Choroid plexus epithelial cell (primary cell): ENCODE data around the gene PLXNC1.

Experiments used
- DNase-seq: peaks from one replicate; pipeline ENCODE4 v3.0.0-alpha.2; 2010; ENCODE audit warnings: low read depth
- H3K4me3 ChIP-seq: 2 replicates; pipeline ENCODE4 v1.5.1; 2011; ENCODE audit warnings: low read depth, mild to moderate bottlenecking, control low read depth, low read length, moderate library complexity
- TF ChIP-seq, protein P1 (sequence below): conservative IDR thresholded peaks from 2 replicates; pipeline ENCODE4 v1.5.1; 2011; ENCODE audit warnings: low read depth, mild to moderate bottlenecking, control low read depth, inconsistent platforms, low read length, moderate library complexity

The PLXNC1 gene

DNA sequence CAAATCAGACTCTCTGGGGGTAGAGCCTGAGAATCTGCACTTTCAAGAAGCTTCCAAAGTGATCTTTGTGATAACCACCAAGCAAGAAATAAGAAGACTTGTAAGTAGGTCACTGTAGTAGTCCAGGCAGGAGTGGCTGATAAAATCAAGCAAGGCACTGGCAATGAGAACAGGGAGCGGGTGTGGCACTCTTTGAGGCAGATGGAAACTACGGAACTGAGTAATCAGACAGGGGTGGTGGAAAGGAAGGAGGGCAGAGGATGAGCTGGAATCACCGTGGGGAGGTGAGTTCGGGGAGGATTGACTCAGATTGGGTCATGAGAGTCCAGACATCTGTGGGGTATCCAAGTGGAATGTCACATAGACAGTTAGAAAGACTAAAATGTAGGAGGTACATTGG is 44.4 kb upstream of the PLXNC1 start:
- no peak overlapping the region for H3K4me3 ChIP-seq
- no peak for DNase-seq
- TF ChIP-seq, protein P1, sequence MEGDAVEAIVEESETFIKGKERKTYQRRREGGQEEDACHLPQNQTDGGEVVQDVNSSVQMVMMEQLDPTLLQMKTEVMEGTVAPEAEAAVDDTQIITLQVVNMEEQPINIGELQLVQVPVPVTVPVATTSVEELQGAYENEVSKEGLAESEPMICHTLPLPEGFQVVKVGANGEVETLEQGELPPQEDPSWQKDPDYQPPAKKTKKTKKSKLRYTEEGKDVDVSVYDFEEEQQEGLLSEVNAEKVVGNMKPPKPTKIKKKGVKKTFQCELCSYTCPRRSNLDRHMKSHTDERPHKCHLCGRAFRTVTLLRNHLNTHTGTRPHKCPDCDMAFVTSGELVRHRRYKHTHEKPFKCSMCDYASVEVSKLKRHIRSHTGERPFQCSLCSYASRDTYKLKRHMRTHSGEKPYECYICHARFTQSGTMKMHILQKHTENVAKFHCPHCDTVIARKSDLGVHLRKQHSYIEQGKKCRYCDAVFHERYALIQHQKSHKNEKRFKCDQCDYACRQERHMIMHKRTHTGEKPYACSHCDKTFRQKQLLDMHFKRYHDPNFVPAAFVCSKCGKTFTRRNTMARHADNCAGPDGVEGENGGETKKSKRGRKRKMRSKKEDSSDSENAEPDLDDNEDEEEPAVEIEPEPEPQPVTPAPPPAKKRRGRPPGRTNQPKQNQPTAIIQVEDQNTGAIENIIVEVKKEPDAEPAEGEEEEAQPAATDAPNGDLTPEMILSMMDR, result no peak

DNA sequence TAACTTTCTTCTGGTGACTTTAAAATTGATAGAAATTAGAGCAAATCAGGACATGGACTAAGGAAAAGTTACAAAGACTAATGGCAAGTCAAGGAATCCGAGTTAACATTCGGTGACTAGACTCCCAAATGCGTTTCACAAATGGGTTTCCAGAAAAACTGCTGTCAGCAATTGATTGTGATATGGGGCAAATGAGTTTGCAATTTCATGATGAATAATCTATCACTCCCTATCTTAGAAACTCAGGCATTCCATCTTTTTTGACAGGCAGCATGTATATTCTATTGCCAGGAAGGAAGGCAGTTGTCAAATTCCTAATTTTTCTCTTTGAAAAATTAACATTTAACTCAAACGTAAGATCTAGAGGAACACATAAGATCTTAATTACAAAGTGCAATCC is 40.5 kb upstream of the PLXNC1 start:
- DNase-seq, result no peak
- TF ChIP-seq, protein P1, result no peak
- H3K4me3 ChIP-seq, result no peak overlapping the region

DNA sequence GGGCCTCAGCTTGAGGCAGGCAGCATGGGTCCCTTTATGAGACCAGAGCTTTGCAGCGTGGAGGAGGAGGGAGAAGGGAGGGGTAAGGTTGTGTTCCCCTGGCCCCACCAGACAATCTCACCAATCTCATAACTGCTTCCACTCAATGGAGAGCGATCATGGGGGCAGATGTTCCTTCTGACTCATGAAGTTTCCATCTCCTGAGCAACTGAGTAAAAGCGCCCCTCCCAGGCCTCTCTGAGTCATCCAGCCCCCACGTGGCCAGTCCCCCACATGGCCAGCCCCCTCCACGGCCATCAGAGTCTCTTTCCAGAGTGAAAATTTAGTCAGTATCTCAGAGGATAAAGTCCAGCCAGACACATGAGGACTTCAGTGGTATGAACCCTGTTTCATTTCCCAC is 39.2 kb upstream of the PLXNC1 start:
- TF ChIP-seq, protein P1, result no peak
- DNase-seq, result peak; percentile 77
- H3K4me3 ChIP-seq, result no peak overlapping the region

DNA sequence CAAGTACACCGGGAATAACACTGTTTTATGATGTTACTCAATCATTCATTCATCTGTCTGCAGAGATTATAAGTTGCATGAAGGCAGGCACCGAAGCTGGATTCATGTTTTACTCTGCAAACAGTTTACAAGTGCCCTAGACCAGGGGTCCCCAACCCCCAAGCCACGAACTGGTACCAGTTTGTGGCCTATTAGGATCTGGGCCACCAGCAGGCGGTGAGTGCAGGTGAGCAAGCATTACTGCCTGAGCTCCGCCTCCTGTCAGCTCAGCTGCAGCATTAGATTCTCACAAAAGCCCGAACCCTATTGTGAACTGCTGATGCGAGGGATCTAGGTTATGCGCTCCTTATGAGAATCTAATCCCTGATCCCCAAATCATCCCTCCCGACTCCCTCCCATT is 38.1 kb upstream of the PLXNC1 start:
- no peak overlapping the region for H3K4me3 ChIP-seq
- TF ChIP-seq, protein P1, result no peak
- no peak for DNase-seq

DNA sequence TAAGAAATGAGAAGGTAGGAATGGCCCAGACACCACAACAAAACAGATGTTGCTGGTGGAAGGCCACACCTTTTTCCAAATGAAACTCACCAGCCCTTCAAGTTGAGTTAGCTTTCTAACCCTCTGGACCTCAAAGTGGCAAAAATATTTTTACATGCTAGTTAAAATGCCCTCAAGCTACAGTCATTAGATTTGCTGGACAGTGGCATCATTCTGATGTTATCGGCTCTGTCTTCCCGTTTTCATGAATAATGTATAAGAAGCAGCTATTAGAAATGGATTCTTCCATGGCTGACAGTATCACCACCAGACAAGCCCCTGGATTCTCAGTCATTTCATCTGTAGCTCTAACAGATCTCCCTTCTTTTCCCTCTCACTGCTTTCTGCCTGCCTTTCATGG is 37.1 kb upstream of the PLXNC1 start:
- H3K4me3 ChIP-seq, result no peak overlapping the region
- TF ChIP-seq, protein P1, result no peak
- no peak for DNase-seq

DNA sequence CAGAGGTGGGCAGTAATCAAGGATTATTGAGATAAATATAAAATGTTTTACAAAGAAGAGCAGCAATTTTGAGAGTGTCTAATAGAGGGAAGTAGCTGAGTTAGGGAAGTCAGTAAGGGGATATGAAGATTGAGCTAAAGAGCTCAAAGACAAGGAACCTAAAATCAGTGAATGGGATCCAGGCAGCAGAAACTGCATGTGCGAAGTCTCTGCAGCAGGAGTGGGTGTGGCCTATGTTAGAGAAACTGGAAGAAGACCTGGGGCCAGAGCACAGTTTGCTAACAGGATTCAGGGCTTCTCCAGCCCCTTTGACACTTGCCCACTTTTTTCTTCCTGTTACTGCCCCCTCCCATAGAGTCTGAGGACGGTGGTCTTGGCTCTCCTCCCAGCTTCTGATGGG is 36.3 kb upstream of the PLXNC1 start:
- DNase-seq, result no peak
- TF ChIP-seq, protein P1, result no peak
- no peak overlapping the region for H3K4me3 ChIP-seq

DNA sequence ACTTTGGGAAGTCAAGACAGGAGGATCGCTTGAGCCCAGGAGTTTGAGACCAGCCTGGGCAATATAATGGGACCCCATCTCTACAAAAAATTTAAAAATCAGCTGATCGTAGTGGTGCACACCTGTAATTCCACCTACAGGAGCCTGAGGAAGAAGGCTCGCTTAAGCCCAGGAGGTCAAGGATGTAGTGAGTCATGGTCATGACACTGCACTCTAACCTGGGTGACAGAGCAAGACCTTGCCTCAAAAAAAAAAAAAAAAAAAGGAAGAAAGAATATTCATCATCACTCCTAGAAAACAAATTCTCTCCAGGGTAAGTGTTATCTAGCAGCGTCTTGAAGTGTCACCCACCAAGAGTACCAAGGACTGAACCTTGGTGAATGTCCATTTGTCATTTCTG is 34.2 kb upstream of the PLXNC1 start:
- H3K4me3 ChIP-seq, result no peak overlapping the region
- TF ChIP-seq, protein P1, result no peak
- no peak for DNase-seq
